NCI-H82 treated with DMSO at 0.1 percent for 48 hours (cell line): ENCODE data around the gene PEDS1.
"Not testable (repeated sequence)": the region's sequence is repeated elsewhere in the genome, so short reads cannot be mapped to it uniquely, and the experiment has no call there.

Source experiments
- DNase-seq: peaks from one replicate; lab custom pipeline; 2025; ENCODE audit not compliant: unreplicated experiment; lab: John Stamatoyannopoulos, UW

The PEDS1 gene

GRCh38 chr20:50190251-50191064 is 36.9 kb upstream of the PEDS1 start, which contains the start of gene CEBPB:
Gene CEBPB (plus strand): TSS chr20:50190830. CDS start chr20:50191034, 204 bp downstream.
- peak; percentile 53 for DNase-seq

DNA sequence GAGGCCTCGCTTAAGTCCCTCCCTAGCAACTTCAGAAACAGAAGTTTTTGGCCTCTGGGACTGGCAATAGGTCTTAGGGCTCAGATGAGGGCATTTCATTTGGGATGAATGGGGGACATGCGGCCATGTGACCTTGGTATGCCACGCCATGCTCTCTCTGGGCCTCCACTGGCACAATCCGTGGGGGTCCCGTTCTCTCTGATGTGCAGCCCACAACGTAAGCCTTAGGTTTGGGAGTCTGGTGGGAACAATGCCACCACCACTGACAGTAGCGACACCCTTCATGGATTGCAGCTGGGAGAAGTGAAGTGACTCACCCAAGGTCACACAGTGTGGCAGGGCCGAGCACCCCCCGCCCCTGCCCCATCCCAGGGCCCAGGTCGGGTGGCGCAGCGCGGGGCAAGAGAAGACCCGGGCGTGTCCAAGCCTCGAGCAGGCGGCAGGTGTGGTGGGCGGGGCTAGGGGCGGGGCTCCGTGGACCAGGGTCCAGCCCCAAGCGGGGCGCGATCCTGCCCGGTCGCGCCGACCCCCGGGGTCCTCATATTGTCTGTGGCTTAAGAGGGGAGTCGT is 36.2 kb upstream of the PEDS1 start:
- DNase-seq: no peak

DNA sequence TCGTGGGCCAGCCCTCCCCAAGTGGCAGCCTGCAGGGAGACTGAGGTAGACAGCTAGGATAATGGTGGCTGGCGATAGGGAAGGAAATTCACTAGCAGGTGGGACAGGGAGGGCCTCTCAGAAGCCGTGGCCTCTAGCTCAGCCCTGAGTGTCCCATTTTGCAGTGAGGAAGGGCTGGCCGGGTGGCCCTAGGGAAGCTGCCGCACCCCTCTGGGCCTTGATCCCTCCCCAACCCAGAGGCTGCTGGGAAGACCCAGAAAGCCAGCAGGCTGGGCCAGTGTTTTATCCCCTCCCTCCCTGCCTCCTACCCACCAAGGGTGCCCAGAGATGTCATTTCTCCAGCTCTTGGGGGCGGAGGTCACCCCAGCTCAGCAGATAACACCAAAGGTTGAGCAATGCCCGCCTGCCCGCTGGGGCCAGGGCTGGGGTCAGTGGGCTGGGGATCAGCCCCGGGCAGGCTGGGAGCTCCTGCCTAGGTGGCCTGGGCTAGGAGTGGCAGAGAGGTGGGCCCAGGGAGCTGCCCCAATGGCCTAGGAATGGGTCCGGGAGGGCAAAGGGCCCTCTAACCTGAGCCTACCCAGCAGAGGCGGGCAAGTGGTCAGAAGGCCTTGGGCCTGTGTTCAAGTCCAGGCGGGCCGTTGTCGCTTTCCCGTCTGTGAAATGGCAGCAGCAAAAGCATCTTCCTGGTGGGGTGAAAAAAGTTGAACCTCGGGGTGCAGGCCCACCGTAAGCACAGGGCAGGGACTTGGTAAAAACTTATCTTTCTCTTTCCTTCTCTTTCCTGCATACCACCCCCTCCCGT is 35.6 kb upstream of the PEDS1 start:
- DNase-seq: no peak

DNA sequence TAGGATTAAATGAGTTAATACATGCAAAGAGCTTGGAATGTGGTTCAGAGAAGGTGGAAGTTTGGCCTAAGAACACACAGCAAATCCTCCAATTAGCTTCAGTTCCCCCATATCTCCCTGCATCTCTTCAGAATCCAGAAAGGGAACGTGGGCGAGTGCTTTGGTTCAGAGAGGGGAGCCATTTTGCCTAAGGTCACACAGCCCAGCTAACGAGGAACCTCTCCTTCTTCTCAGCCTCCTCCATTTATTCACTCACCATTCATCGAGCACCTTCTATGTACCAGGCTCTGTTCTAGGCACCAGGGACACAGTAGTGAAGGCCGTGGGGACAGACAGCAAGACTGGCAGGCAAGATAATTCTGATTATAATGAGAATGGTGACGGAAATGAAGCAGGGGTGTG is 34.8 kb upstream of the PEDS1 start:
- DNase-seq: no peak

DNA sequence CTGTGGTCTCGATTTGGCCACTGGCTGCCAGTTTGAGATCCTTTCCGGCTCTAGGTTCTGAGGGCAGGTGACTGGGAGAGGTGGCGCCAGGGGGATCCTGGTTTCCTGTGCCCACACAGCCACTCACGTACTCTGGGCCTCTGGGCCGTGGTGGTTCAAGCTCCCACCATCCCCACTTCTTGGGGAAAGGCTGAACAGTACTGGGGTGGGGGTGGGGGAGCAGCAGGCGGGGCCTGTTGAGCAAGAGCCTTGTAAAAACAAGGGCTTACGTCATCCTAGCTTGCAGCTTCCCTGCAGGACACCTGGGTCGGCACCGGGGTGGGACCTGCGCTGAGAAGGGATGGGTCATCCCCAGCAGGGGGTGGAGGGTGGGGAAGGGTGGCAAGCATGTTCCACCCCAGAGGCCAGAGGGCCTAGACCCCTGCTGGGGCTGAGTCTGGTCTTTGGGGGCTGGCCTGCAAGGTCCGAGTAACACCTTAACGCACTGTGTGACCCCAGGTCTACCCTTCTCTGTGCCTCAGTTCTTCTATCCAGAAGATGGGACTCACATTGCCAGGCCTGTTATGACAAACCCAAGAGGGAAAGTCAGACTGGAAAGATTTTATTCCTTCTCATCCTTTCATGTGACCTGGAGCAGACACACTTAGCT is 34.0 kb upstream of the PEDS1 start:
- DNase-seq: no peak

DNA sequence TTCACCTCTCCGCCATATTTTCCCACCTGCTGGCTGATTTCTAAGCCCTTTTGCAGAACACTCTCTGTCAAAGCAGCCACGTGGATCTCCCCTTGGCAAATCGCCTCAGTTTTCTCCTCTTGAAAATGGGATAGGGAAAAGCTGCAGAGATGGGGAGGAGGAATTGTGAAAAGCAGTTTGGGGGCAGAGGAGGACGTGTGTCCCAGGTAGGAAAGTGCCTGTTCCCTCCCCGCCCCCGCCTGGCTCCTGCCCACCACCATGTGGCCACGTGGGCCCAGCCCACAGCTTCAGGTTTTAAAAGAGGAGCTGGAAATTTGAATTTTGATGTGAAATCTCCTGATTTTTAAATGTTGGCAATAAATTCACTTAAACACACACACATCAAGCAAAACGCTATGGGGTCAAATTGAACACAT is 33.5 kb upstream of the PEDS1 start:
- no peak for DNase-seq

DNA sequence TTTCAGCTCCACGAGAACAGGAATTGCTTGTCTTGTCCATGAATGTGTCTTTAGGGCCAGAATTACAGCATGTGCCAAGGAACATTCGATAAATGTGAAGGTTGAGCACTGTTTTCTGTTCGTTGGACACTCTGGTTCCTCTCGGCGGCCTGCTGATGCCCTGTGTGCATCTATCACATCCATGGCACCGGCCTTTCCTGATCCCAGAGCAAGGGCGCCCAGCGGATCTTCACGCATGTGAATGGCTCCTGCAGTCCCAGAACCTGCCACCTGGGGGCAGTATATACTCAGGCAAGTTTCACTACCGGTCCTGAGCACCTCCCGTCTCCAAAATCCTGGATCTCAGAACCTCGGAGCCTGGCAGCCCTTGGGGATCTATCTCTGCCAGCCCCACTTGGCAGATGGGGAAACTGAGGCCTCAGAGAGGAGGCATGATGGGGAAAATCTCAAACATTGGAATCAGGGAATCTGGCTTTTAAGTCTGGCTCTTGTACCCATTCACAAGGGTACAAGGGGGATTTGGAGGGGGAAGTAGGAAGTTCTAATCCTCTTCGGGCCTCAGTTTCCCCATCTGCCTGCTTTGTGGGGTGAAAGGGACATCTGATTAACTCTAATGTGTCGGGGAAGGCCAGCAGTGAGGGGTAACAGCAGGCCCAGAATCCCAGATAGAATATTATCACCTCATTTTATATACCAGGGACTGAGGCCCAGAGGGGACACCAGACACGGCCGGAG is 32.8 kb upstream of the PEDS1 start:
- DNase-seq: peak; percentile 65

- no peak for DNase-seq
Measured at GRCh38 chr20:50185426-50185825, 31.9 kb upstream of the PEDS1 start.

- no peak for DNase-seq
Measured at GRCh38 chr20:50182346-50182745, 28.8 kb upstream of the PEDS1 start.

- no peak for DNase-seq
Measured at GRCh38 chr20:50181344-50181743, 27.8 kb upstream of the PEDS1 start.

DNA sequence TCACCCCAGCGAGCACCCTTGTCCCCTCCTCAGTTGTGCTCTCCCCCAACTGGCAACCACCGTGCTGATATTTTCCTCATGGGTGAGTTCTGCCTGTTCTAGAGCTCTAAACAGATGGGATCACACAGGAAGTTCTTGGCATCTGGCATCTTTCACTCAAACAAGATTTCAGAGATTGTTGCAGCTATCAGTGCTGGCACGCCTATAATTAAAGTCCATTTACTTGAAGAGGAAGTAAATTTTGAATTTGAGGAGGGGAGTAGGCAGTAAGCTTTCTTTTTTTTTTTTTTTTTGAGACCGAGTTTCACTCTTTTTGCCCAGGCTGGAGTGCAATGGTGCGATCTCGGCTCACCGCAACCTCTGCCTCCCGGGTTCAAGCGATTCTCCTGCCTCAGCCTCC is 25.1 kb upstream of the PEDS1 start:
- not testable (repeated sequence) for DNase-seq

GRCh38 chr20:50175938-50176933 is 22.7 kb upstream of the PEDS1 start:
- no peak for DNase-seq

- DNase-seq: no peak
Measured at GRCh38 chr20:50174456-50174855, 20.9 kb upstream of the PEDS1 start.

DNA sequence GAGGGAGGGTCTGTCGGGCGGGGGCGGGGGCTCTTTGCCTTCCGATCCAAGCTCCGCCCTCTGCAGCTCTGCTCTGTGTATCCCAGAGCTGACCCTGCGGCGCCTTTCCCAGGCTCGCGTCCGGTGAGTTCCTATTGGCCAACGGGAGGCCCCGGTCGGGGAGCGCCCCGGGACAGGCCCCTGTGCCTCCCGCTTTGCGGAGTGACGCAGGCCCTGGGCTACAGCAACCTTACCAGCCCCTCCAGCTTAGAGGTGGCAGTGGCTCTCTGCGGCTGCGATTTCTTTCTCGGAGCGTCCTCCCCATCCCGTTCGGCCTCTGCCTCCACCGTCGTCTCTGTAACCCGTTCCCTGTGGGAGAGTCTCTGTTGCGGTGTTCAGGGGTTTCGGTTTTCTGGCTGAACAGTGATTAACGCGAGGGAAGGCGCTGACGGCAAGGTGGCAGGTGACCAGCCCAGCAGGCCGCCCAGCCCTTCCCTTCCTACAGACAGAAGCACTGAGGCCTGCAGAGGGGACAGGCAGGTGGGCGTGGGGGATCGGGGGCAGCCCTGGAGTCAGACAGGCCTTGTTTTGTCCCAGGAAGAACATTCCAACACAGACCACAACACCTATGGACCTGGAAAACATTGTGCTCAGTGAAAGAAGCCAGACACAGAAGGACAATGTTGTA is 19.0 kb upstream of the PEDS1 start:
- DNase-seq: no peak

- no peak for DNase-seq
Measured at GRCh38 chr20:50170549-50171220, 17.2 kb upstream of the PEDS1 start.

DNA sequence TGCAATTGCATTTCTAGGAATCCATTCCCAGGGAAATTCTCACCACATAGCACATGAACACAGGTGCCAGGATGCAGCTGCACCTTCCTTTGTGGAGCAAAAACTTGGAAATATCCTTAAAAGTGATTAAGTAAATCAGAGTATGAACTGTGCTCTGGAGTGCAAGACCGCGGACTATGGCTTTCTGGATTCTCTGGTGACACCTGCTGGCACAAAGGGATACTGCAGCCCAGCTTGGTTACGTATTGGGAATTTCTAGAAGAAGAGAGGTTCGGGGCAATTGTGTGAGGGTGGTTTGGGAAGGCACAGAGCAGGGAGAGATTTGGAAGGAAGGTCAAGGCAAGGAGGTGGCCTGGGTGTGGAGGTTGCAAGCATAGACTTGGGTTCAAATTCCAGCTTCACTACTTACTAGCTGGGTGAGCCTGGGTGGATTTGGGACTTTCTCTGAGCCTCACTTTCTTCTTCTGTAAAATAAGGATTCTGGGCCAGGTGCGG is 15.9 kb upstream of the PEDS1 start:
- peak; percentile 57 for DNase-seq

DNA sequence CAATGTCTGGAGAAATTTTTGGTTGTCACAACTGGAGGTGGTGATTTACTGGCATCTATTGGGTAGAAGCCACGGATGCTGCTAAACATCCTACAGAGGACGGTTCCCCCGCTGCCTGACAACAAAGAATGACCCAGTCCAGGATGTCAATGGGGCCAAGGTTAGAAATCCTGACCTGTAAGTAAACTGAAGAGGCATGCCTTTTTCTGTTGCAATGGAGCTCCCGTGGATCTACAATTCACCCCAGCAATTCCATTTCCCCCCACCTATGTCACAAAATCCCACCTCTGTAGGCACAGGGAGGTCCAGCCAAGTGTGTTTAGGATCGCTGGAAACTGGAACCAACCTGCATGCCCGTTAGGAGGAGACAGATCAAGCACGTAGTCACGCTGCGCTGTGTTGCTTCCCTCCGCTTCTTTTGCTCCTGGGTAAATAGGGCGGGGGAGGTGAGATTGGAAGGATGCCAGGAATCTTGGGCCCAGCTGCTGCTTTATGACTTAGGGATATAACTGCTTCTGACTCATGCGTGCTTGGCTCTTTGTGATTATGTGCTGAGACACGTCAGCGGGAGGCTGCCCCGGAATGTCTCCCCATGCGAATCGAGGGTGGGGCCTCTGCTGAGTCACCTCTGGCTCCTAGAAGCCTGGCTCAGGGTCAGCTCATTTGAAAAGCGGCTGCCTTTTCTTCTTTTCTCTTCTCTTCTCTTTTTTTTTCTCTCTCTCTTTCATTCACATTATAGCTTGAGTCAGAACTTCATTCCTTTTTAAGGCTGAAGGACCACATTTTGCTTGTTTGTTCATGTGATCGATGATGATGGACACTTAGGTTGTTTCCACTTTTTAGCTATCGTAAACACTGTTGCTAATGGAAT is 12.4 kb upstream of the PEDS1 start:
- peak; percentile 99 for DNase-seq
